HEK293 (cell line): ENCODE results near the gene LASP1NB.

Source experiments
- CTCF ChIA-PET: fragments of 350-600 bp; formaldehyde crosslinking; extraction: SDS; loops from one replicate; lab custom pipeline; 2021; ENCODE audit warnings: antibody characterized with exemption; lab: Yijun Ruan, JAX
- POLR2A ChIA-PET: fragments of 300-600 bp; formaldehyde crosslinking; extraction: SDS; loops from one replicate; lab custom pipeline; 2020; ENCODE audit warnings: antibody characterized with exemption, inconsistent platforms; lab: Yijun Ruan, JAX
- H3K27ac ChIP-seq: fragments of 200-500 bp; sonication (Bioruptor generic); 2 replicates; pipeline ENCODE4 v1.5.1; 2014; ENCODE audit warnings: low read depth, low read length, control low read depth, inconsistent platforms; ENCODE audit errors: extremely low read depth
- H3K36me3 ChIP-seq, 2 experiments: fragments of 200-500 bp in 1 of 2; sonication (Bioruptor generic) in 1 of 2; 1 replicate in 1 of 2; 2 replicates in 1 of 2; pipeline ENCODE4 v1.5.1; 2014 to 2017; ENCODE audit warnings: inconsistent platforms in 2 of 2, low read length in 2 of 2; ENCODE audit not compliant: control insufficient read depth in 2 of 2, insufficient read depth in 1 of 2
- H3K4me1 ChIP-seq: fragments of 200-500 bp; sonication (Bioruptor generic); 2 replicates; pipeline ENCODE4 v1.5.1; 2014; ENCODE audit warnings: mild to moderate bottlenecking, low read length, inconsistent platforms; ENCODE audit not compliant: control insufficient read depth, insufficient read depth
- H3K4me3 ChIP-seq: 2 replicates; pipeline ENCODE4 v1.5.1; 2011; ENCODE audit warnings: low read depth, mild to moderate bottlenecking, control low read depth, low read length, moderate library complexity
- H3K9me3 ChIP-seq: fragments of 200-500 bp; sonication (Bioruptor generic); 2 replicates; pipeline ENCODE4 v1.5.1; 2014; ENCODE audit warnings: low read depth, low read length, inconsistent platforms; ENCODE audit not compliant: control insufficient read depth, insufficient read depth
- GLIS1 ChIP-seq: fragments of 450-650 bp; formaldehyde crosslinking; IDR thresholded peaks from 2 replicates; pipeline ENCODE4 v1.5.1; 2016; ENCODE audit warnings: missing biosample characterization, missing genetic modification characterization
- IKZF3 ChIP-seq: fragments of 450-650 bp; IDR thresholded peaks from 2 replicates; pipeline ENCODE4 v1.5.0; 2018; ENCODE audit warnings: missing biosample characterization, mild to moderate bottlenecking, missing genetic modification characterization, moderate library complexity
- KLF1 ChIP-seq: fragments of 450-650 bp; formaldehyde crosslinking; IDR thresholded peaks from 2 replicates; pipeline ENCODE4 v1.5.1; 2016; ENCODE audit warnings: missing biosample characterization, missing genetic modification characterization
- OSR2 ChIP-seq: fragments of 450-650 bp; formaldehyde crosslinking; IDR thresholded peaks from 2 replicates; pipeline ENCODE4 v1.5.1; 2016; ENCODE audit warnings: missing biosample characterization, missing genetic modification characterization
- TCF7L2 ChIP-seq: IDR thresholded peaks from 2 replicates; pipeline ENCODE4 v1.6.1; 2011; ENCODE audit warnings: low read depth, mild to moderate bottlenecking, inconsistent platforms, low read length, moderate library complexity, borderline replicate concordance
- ZBTB17 ChIP-seq: fragments of 450-650 bp; formaldehyde crosslinking; IDR thresholded peaks from 2 replicates; pipeline ENCODE4 v1.5.1; 2016; ENCODE audit warnings: missing biosample characterization, missing genetic modification characterization
- ZIC2 ChIP-seq: fragments of 450-650 bp; formaldehyde crosslinking; IDR thresholded peaks from 2 replicates; pipeline ENCODE4 v1.5.1; 2016; ENCODE audit warnings: missing biosample characterization, missing genetic modification characterization
- ZNF112 ChIP-seq: fragments of 450-650 bp; formaldehyde crosslinking; IDR thresholded peaks from 2 replicates; pipeline ENCODE4 v1.5.0; 2017; ENCODE audit warnings: missing biosample characterization, missing genetic modification characterization
- ZNF623 ChIP-seq: fragments of 450-650 bp; formaldehyde crosslinking; IDR thresholded peaks from 2 replicates; pipeline ENCODE4 v1.5.1; 2016; ENCODE audit warnings: missing biosample characterization, missing genetic modification characterization
- TF ChIP-seq, protein P1 (sequence below): fragments of 450-650 bp; IDR thresholded peaks from 2 replicates; pipeline ENCODE4 v1.5.1; 2018; ENCODE audit warnings: missing biosample characterization, missing genetic modification characterization
- TF ChIP-seq, protein P2 (sequence below): fragments of 450-650 bp; formaldehyde crosslinking; IDR thresholded peaks from 2 replicates; pipeline ENCODE4 v1.5.1; 2016; ENCODE audit warnings: missing biosample characterization, missing genetic modification characterization
- TF ChIP-seq, protein P3 (sequence below): fragments of 450-650 bp; formaldehyde crosslinking; IDR thresholded peaks from 2 replicates; pipeline ENCODE4 v1.5.1; 2016; ENCODE audit warnings: missing biosample characterization, missing genetic modification characterization
- TF ChIP-seq, protein P4 (sequence below): fragments of 450-650 bp; formaldehyde crosslinking; IDR thresholded peaks from 2 replicates; pipeline ENCODE4 v1.5.1; 2017; ENCODE audit warnings: missing biosample characterization, mild to moderate bottlenecking, missing genetic modification characterization, moderate library complexity

The LASP1NB gene

DNA sequence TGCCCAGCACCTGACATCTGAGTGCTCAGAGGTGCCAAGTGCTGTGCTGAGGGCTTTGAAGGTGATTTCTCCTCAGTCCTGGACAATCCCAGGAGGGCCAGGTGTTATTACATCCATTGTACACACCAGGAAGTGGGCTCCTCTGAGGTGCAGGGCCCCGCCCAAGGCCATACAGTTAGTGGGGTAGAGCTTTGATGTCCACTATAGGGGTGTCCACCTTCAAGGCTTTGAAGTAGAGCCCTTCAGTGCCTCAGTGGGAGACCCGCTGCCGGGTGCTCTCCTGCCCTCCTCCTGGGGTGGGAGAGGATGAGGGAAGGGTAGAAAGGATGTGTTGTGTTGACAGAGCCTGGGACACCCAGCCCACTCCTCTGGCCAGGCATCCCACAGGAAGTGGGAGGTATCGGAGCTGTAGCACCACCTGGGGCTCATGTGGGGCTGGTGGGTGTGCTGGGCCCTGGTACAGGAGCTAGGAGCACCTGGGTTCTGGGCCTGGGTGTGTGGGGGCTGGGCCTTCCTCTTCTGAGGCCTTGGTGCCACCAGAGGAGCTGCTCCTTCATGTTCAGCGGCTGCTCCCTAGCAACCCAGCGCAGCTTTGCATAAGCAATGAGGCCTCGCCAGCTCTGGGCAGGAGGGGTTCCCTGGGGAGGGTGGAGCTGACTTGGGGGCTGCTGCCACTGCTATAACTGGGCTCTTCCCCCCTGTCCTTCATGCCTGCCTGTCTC lies 48.1 kb upstream of the LASP1NB start (continued):
- TF ChIP-seq, protein P1, sequence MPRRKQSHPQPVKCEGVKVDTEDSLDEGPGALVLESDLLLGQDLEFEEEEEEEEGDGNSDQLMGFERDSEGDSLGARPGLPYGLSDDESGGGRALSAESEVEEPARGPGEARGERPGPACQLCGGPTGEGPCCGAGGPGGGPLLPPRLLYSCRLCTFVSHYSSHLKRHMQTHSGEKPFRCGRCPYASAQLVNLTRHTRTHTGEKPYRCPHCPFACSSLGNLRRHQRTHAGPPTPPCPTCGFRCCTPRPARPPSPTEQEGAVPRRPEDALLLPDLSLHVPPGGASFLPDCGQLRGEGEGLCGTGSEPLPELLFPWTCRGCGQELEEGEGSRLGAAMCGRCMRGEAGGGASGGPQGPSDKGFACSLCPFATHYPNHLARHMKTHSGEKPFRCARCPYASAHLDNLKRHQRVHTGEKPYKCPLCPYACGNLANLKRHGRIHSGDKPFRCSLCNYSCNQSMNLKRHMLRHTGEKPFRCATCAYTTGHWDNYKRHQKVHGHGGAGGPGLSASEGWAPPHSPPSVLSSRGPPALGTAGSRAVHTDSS = 0 out of 2 replicates have a peak, but pooled peaks have one; percentile 25
- TF ChIP-seq ZNF623 (tag by site-specific recombination) (no peak), OSR2 (peak; percentile 68), GLIS1 (tag by site-specific recombination) (peak; percentile 7; the same call in 1 of the 2 replicates)

DNA sequence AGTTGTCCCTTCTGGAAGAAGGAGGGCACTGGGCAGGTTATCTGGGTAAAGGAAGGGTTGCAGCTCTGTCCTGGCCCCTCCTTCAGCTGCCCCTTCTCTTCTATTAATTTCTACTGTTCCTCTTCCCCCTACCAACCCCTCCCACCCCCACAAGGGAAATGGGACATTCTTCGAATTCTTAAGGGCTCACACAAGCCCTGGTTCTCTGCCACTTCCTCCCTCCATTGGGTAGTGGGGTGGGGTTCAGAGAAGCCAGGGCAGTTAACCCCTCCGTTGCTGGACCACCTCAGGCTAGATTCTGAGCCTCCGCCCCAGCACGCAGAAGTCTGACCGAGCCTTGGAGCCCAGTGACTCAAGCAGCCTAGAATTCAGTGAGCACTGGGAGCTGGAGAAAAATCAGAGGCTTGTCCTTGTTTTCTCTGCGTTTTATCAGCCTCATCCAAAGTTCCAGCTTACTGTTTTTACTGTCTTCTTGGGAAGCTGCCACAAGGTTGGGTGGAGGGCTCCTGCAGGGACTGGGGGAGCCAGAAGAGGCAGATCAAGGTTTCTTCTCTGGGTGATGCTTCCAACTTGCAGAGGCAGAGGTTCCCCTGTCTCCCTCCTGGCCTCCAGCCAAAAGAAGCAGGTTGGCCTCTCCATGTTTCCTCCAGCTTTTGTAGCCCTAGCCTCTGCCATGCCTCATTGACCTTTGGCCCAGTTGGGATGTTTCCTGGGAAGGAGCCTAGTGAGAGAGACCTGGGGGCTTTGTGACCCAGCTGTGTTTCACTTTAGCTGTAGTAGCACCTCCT lies 45.3 kb upstream of the LASP1NB start:
- no peaks in the 10 kb centered on the region for H3K9me3 ChIP-seq
- peak overlapping the region; percentile 45; the same call in 1 of the 2 replicates for H3K27ac ChIP-seq
- H3K4me3 ChIP-seq = no peak overlapping the region
- POLR2A ChIA-PET = interaction anchor here (0.7 to 2.2 kb wide), 7 partner anchors 10 to 320 kb away, joined by 3 to 25 read pairs (median 5); partner anchors contain the start of genes LASP1, RPL19 and RPL23
- TF ChIP-seq ZIC2 (tag by site-specific recombination) (peak; percentile 84), TCF7L2 (no peak), ZNF112 (tag by site-specific recombination) (no peak), KLF1 (tag by site-specific recombination) (peak; percentile 67), IKZF3 (peak; percentile 46; the same call in 1 of the 2 replicates), ZBTB17 (tag by site-specific recombination) (peak; percentile 75), OSR2 (peak; percentile 73), GLIS1 (tag by site-specific recombination) (peak; percentile 24; the same call in 1 of the 2 replicates)
- TF ChIP-seq, protein P2, sequence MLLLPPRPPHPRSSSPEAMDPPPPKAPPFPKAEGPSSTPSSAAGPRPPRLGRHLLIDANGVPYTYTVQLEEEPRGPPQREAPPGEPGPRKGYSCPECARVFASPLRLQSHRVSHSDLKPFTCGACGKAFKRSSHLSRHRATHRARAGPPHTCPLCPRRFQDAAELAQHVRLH (tag by site-specific recombination) = no peak
- TF ChIP-seq, protein P3, sequence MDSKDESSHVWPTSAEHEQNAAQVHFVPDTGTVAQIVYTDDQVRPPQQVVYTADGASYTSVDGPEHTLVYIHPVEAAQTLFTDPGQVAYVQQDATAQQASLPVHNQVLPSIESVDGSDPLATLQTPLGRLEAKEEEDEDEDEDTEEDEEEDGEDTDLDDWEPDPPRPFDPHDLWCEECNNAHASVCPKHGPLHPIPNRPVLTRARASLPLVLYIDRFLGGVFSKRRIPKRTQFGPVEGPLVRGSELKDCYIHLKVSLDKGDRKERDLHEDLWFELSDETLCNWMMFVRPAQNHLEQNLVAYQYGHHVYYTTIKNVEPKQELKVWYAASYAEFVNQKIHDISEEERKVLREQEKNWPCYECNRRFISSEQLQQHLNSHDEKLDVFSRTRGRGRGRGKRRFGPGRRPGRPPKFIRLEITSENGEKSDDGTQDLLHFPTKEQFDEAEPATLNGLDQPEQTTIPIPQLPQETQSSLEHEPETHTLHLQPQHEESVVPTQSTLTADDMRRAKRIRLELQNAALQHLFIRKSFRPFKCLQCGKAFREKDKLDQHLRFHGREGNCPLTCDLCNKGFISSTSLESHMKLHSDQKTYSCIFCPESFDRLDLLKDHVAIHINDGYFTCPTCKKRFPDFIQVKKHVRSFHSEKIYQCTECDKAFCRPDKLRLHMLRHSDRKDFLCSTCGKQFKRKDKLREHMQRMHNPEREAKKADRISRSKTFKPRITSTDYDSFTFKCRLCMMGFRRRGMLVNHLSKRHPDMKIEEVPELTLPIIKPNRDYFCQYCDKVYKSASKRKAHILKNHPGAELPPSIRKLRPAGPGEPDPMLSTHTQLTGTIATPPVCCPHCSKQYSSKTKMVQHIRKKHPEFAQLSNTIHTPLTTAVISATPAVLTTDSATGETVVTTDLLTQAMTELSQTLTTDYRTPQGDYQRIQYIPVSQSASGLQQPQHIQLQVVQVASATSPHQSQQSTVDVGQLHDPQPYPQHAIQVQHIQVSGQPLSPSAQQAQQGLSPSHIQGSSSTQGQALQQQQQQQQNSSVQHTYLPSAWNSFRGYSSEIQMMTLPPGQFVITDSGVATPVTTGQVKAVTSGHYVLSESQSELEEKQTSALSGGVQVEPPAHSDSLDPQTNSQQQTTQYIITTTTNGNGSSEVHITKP (tag by site-specific recombination) = peak; percentile 88
- TF ChIP-seq, protein P4, sequence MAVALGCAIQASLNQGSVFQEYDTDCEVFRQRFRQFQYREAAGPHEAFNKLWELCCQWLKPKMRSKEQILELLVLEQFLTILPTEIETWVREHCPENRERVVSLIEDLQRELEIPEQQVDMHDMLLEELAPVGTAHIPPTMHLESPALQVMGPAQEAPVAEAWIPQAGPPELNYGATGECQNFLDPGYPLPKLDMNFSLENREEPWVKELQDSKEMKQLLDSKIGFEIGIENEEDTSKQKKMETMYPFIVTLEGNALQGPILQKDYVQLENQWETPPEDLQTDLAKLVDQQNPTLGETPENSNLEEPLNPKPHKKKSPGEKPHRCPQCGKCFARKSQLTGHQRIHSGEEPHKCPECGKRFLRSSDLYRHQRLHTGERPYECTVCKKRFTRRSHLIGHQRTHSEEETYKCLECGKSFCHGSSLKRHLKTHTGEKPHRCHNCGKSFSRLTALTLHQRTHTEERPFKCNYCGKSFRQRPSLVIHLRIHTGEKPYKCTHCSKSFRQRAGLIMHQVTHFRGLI = peak; percentile 93
- CTCF ChIA-PET = interaction anchor here (0.7 to 1.4 kb wide), 5 partner anchors 9 to 295 kb away, joined by 3 to 5 read pairs (median 3); no protein-coding TSS in a partner anchor
- H3K4me1 ChIP-seq = peaks cover 28% of the 10 kb centered on the region
- H3K36me3 ChIP-seq = peaks cover 4 to 33% of the 10 kb centered on the region in 2 experiments; a peak in 2 of 3 replicates
